ENCODE measurements around the gene UBR7.
A peak's percentile ranks its signal among the peaks of the same experiment; 100 is the strongest.
"Not testable (repeated sequence)": the region's sequence is repeated elsewhere in the genome, so short reads cannot be mapped to it uniquely, and the experiment has no call there.

UBR7 gene, protein sequence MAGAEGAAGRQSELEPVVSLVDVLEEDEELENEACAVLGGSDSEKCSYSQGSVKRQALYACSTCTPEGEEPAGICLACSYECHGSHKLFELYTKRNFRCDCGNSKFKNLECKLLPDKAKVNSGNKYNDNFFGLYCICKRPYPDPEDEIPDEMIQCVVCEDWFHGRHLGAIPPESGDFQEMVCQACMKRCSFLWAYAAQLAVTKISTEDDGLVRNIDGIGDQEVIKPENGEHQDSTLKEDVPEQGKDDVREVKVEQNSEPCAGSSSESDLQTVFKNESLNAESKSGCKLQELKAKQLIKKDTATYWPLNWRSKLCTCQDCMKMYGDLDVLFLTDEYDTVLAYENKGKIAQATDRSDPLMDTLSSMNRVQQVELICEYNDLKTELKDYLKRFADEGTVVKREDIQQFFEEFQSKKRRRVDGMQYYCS
- total RNA-seq = 38.9 to 45.7 (median 41.4) reads per million in 4 experiments

DNA sequence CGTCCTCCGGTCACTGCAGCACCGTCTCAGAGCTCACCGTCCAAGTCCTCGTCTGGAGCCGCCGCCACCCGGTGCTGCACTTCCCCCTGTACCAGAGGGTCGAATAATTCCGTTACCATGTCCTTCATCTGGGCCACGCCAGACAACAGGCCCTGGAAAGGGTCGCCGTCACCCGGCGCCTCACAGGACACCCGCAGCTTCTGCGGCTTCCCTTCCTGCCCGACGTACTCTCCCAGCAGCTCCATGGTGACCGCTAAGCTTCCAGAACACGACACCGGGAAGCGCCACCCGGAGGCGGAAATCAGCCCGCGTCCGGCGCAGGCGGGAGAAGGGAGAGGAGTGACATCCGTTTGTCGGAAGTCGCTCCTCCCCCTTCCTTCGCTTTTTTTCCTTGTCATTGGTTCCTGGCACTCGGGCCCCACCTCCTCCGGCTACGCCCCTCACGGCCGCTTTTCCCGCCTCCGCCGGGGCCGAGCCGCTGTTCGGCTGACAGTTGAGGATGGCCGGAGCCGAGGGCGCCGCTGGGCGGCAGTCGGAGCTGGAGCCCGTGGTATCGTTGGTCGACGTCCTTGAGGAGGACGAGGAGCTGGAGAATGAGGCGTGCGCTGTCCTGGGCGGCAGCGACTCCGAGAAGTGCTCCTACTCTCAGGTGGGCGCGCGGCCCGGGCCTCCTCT, at the start of gene UBR7, which contains the start of gene GON7:
TSS of gene UBR7 (plus strand) at position 464 of the 675 bp plus-strand sequence. CDS start at position 500, 36 bp downstream.
TSS of gene GON7 (minus strand) at position 273 of the 675 bp plus-strand sequence. CDS start at position 245, 28 bp downstream.
- DNase-seq = peak; percentile 79

DNA sequence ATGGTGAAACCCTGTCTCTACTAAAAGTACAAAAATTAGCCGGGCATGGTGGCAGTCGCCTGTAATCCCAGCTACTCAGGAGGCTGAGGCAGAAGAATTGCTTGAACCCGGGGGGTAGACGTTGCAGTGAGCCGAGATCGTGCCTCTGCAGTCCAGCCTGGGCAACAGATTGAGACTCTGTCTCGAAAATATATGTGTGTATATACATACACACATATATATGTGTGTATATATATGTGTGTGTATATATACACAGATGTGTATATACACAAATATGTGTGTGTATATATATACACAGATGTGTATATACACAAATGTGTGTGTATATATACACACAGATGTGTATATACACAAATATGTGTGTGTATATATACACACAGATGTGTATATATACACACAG, 48.7 kb upstream of the UBR7 start:
- not testable (repeated sequence) for DNase-seq

DNA sequence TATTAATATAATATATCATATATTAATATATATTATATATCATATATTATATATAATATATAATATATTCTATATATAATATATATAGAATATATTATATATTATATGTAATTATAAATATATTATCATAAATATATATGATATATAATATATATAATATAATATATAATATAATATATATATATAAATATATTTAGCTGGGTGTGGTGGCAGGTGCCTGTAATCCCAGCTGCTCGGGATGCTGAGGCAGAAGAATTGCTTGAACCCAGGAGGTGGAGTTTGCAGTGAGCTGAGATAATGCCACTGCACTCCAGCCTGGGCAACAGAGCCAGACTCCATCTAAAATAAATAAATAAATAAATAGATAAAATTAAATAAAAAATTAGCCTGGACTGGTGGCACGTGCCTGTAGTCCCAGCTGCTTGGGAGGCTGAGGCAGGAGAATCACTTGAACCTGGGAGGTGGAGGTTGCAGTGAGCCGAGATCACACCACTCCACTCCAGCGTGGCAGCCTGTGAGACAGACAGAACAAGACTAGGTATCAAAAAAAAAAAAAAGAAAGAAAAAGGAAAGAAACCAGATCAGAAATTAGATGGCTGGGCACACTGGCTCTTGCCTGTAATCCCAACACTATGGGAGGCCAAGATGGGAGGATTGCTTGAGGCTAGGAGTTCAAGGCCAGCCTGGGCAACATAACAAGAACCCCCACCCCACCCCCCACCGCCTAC, 47.3 kb upstream of the UBR7 start:
- DNase-seq = not testable (repeated sequence)

DNA sequence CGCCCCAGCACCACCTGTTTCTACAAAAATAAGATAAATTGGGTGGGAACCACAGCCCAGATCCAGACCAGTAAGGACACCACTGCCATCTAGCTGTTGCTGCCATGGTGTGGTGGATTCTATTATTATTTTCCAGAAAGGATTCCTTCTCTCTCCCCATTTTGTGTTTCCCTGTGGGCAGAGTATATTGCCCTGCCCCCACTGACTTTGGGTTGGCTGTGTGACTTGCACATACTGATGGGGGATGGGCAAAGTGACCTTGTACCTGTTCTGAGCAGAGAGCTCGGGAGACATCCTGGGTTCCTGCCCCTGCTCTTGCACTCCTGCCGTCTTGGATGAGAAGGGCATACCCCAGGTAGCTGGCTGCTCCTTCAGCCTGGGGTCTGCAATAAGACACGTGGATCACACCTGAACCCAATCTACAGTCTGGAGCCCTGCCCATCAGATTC, 46.7 kb upstream of the UBR7 start:
- no peak for DNase-seq

DNA sequence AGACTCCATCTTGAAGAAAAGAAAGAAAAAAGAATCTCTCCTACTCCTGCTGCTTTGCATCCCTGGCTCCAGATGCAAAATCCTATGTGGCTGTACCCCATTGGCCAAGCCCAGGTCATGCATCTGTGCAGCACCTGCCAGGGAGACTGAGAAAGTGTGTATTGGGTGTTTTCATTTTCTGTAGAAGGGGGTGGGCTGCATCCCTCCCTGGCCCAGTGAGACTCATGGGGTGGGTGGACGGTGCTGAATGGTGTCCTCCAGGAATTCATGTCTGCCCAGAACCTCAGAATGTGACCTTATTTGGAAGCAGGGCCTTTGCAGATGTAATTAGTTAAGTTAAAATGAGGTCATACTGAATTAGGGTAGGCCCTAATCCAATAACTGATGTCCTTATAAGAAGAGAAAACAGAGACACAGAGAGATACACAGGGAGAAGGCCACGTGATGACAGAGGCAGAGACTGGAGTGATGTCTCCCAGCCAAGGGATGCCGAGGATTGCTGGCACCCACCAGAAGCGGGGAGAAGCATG, 45.6 kb upstream of the UBR7 start:
- DNase-seq = no peak

DNA sequence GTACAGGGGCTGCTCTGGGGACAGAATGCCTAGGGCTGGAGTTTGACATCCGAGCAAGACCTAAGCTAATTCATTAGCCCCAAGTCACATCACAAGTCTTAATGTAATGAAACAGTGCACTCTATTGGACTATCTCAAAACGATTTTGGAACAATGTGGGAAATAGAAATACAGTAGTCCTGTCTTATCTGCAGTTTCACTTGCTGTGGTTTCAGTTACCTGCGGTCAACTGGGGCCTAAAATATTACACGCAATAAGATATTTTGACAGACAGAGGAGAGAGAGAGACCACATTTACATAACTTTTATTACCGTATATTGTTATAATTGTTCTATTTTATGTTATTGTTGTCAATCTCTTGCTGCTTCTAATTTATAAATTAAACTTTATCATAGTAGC, 43.5 kb upstream of the UBR7 start:
- no peak for DNase-seq

DNA sequence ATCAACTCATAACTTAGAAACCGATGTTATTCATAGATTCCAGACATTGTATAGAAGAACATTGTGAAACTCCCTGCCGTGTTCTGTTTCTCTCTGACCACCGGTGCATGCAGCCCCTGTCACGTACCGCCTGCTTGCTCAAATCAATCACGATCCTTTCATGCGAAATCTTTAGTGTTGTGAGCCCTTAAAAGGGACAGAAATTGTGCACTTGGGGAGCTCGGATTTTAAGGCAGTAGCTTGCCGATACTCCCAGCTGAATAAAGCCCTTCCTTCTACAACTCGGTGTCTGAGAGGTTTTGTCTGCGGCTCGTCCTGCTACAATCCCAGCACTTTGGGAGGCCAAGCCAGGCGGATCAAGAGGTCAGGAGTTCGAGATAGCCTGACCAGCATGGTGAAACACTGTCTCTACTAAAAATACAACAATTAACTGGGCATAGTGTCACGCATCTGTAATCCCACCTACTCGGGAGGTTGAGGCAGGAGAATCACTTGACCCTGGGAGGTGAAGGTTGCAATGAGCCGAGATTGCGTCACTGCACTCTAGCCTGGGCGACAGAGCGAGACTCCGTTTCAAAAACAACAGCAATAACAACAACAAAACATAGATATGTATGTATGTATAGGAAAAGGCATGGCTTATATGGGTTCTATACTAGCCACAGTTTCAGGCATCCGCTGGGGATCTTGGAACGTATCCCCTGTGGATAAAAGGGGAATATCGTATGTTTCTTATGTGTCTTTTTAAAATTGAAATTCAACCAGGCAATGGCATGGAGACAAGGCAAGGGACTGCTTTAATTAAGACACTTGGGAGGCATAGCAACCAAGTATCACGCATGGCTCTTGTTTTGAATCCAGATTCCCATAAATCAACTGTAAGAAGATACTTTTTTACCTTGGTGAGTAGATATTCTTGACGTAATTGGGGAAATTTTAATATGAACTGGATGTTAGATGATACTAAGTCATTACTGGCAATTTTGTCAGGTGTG, 41.5 kb upstream of the UBR7 start:
- DNase-seq = not testable (repeated sequence)

DNA sequence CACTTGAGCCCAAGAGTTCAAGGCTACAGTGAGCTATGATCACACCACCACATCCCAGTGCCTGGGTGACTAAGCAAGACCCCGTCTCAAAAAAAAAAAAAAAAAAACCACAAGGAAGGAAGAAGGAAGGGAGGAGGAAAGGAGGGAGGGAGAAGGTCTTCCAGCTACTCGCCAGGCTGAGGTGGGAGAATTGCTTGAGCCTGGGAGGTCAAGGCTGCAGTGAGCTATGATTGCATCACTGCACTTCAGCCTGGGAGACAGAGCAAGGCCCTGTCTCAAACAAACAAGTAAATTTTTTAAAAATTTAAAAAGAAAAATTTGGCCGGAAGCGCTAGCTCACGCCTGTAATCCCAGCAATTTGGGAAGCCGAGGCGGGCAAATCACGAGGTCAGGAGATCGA, 38.4 kb upstream of the UBR7 start:
- not testable (repeated sequence) for DNase-seq

DNA sequence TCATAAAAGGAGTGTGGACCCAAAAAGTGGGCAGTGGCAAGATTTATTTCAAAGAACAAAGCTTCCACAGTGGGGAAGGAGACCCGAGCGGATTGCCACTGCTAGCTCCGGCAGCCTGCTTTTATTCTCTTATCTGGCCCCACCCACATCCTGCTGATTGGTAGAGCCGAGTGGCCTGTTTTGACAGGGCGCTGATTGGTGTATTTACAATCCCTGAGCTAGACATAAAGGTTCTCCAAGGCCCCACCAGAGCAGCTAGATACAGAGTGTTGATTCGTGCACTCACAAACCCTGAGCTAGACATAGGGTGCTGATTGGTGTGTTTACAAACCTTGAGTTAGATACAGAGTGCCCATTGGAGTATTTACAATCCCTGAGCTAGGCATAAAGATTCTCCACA, 37.4 kb upstream of the UBR7 start:
- not testable (repeated sequence) for DNase-seq

DNA sequence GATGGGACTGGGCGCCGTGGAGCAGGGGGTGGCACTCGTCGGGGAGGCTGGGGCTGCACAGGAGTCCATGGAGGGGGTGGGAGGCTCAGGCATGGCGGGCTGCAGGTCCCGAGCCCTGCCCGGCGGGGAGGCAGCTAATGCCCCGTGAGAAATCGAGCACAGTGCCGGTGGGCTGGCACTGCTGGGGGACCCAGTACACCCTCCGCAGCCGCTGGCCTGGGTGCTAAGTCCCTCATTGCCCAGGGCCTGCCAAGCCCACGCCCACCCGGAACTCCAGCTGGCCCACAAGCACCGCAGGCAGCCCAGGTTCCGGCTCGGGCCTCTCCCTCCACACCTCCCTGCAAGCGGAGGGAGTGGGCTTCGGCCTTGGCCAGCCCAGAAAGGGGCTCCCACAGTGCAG, 36.9 kb upstream of the UBR7 start:
- not testable (repeated sequence) for DNase-seq

DNA sequence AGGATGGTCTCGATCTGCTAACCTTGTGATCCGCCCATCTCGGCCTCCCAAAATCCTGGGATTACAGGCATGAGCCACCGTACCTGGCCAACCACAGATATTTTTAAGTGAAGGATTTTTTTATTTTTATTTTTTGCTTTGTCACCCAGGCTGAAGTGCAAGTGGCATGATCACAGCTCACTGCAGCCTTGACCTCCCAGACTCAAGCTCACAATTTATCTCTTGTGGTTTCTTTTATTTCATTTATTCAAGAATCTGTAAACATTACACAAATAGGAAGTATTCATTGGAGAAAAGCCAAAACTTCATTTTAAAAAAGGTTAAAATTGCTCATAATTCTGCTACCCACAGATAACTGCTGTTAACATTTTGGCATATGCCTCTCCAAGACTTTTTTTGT, 35.7 kb upstream of the UBR7 start:
- DNase-seq = no peak

DNA sequence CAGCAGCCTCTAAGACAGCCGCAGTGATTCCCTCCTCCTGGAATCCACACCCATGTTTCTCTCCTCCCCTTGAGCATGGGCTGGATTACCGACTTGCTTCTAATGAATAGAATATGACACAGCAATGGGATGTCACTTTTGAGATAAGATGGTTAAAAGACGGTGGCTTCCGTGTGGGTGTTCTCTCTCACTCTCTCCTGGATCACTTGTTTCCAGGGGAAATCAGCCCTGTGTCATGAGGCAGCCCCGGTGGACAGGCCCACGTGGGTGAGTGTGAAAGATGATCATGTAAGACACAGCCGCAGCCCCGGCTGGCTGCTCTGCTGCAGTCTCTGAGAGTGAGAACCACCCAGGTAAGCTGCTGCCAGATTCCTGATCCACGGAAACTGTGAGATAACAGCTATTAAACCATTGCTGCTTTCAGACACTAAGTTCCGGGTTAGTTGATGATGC, 33.1 kb upstream of the UBR7 start:
- DNase-seq = no peak

DNA sequence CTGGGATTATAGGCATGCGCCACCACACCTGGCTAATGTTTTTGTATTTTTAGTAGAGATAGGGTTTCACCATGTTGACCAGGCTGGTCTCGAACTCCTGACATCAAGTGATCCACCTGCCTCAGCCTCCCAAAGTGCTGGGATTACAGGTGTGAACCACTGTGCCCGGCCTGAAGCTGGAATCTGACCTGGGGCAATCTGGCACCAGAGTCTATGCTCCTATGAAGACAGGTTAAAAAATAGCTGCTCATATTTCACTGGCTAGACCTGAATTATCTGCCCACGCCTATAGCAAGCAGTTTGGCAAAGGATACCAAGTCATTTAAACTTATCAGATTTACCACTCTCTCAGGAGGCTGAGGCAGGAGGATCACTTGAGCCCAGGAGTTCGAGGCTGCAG, 32.3 kb upstream of the UBR7 start:
- DNase-seq = not testable (repeated sequence)

DNA sequence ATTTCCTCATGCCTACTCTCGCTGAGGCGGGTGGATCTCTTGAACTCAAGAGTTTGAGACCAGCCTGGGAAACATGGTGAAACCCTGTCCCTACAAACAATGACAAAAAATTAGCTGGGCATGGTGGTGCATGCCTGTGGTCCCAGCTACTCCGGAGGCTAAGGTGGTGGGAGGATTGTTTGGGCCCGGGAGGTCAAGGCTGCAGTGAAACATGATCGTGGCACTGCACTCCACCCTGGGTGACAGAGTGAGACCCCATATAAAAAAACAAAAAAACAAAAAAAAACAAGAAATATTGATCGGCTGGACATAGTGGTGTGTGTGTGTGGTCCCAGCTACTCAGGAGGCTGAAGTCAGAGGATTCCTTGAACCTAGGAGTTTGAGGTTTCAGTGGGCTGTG, 31.6 kb upstream of the UBR7 start:
- DNase-seq = no peak

DNA sequence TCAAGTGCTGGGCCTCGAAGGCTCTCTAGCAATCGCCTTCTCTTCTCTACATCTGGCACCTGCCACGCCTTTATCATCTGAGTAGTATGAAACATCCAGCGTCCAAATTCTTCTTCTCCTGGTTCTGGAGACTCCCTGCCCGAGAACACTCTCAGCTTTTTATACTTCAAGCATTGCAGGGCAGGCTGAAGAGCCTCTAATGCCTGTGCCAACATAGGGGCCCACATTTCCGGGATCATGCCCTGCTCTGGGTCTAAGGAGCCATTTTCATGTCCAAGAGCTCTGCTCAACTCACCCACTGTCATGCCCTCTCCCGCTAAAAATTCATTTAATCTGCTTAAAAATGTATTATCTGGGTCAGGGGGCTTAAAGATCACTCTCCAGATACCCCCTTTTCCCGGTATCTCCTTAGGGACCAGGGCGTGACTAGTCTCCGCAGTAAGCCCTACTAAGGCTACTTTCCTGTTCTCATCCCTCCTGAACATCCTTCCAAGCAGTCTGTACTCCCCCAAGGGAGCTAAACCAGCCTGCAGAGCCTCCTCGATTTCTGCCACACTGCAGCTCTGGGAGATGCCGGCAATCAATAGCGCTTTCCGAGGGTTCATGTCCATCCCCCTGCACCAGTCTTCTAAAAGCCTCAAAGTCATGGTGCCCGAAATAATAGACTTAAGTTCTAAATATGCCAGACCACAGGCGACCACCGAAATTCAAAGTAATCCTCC, 23.3 kb upstream of the UBR7 start:
- DNase-seq = no peak

DNA sequence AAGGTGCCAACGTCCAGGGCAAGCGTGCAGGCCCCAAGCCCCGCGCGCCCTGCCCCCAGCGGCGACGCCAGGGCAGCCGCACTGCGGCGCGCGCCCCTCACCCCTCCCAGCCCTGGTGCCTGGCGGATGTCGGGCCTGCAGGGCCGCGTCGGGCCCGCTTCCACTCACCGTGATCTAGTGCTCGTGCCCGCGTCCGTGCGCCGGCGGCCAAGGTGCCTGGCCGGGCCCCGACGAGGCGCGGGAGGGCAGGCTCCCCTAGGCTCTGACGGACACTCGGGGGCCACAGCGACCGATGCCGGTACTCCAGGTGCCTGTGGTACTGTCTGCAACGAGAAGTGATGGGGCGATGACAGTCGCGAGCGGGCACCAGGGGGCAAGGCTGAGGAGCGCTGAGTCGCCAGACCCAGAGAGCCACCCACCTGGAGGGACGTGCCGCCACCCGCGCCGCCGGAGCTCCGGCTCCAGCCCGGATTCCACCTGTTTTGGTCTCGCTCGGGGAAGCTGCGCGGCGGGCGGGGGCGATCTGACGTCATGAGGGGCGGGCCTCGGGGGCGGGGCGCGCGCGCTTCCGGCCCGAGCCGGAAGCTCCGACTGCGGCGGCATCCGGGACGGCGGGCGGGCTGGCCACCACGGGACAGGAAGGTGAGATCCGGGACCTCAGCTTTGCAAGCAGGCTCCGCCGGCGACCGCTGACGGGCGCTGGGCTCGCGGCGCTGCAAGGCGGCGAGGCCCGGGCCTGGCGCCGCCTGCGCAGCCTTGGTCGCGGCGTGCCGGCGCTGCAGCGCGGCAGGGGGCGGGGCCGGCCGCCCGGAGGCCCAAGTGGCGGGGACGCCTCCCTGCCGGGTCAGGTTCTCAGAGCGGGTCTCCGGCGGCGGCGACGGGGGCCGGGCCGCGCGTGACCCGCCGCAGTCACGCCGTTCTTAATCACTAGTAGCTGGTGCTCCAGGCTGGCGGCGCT, 22.4 kb upstream of the UBR7 start, which contains the start of the genes LYSET and MOAP1:
TSS of gene LYSET (plus strand) at position 927 of the 958 bp plus-strand sequence. CDS start 89 bp downstream, outside the sequence.
TSS of gene MOAP1 (minus strand) at position 507 of the 958 bp plus-strand sequence. CDS start 655 bp downstream, outside the sequence.
- peak; percentile 86 for DNase-seq

DNA sequence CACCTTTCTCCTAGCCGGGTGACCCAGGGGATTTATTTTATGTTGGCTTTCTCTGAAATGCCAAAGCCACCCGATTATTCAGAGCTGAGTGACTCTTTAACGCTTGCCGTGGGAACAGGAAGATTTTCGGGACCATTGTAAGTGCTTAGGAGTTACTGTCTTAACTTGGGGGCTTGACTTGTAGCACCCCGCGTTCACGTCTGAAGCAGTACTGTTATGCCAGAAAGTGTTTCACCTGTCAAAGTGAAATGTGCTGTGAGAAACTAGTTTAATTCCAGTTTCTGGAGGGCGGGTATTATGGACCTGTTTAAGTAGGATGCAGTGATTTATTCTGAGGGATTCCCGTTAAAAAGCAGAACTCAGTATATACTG, 21.7 kb upstream of the UBR7 start:
- no peak for DNase-seq

DNA sequence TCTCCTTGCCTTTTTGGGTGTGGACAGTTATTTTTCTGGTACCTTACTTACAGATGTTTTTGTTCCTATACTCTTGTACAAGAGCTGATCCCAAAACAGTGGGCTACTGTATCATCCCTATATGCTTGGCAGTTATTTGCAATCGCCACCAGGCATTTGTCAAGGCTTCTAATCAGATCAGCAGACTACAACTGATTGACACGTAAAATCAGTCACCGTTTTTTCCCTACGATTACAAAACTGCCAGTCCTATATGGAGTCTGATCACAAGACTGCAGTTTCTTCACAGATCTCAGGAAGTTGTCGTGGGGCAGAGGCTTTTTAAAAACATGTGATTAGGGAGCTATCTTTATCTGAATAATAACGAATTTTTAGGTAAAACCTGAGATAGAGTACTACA, 20.6 kb upstream of the UBR7 start:
- DNase-seq = no peak

DNA sequence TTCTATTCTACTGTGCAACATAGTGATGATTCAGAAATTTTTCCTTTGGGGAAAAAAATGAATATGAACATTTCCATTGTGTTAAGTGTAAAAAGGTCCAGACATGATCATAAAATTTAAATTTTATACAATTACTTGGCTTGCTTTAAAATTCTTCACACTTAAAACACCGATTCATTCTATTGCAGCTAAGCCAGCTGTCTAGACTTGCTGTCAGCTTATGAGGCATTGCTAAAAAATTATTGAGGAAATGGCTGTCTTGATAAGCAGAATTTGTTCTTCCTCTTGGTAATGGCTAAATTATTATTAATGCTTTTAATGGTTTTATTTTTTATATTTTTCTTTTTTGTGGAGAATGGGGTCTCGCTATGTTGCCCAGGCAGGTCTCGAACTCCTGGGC, 20.1 kb upstream of the UBR7 start:
- DNase-seq = no peak
